ENCODE data around the gene GLYATL3. TPM values are rescaled to one million over a fixed set of nuclear protein-coding genes. Genes with fewer than 3 reads are reported as not detected.

Gene GLYATL3
- total and polyA plus RNA-seq, 2 of the 4 experiments (the other 2 are of a cell fraction) = not detected

DNA sequence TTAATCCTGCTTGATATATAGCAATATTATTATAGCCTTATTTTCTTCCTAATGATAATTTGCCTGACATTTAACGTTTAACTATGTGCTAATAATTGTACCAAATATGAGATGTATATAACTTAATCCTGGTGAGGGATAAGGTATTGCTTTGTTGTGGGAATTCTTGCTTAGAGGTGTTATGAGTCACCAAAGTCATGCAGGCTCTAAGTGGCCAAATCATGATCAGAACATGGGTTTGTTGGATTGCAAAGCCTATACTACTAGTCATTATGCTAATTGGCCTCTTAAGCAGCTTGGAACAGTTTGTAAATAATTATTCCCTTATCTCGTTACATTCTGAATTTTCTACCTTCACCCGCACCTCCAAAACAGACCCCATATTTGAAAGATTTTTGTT lies 28.8 kb downstream of the GLYATL3 start:
- Histone ChIP-seq H3K4me3 (ENCODE audit: insufficient read depth, low read depth, low read length) (no peak overlapping the region), H3K9me3 (ENCODE audit: control insufficient read depth, insufficient read depth, low read length) (no peaks in the 10 kb centered on the region), H2AK9ac (replicated peaks; ENCODE audit: low read depth, low read length, poor library complexity) (no peak overlapping the region), H3K79me1 (ENCODE audit: low read depth in 1 of 2, low read length in 2 of 2) (no peaks in the 10 kb centered on the region), H3K14ac (replicated peaks; ENCODE audit: low read depth, low read length) (no peak overlapping the region), H3K18ac (ENCODE audit: low read depth, low read length) (no peak overlapping the region), H4K20me1 (ENCODE audit: insufficient read depth, low read length) (no peaks in the 10 kb centered on the region), H4K91ac (ENCODE audit: insufficient read depth, low read depth, low read length) (no peak overlapping the region), H3K27me3 (ENCODE audit: control insufficient read depth, insufficient read depth, low read length) (no peaks in the 10 kb centered on the region), H3K9ac (ENCODE audit: low read depth, low read length) (no peak overlapping the region), H2BK20ac (ENCODE audit: low read depth, low read length) (no peak overlapping the region), H3K56ac (ENCODE audit: extremely low read depth, insufficient read depth, low read length) (no peak overlapping the region), H3K4me2 (ENCODE audit: low read depth, low read length) (no peak overlapping the region), H3K27ac (ENCODE audit: insufficient read depth, low read length) (no peak overlapping the region), H2BK120ac (ENCODE audit: low read depth, low read length) (no peak overlapping the region), H4K8ac (ENCODE audit: low read depth in 2 of 2, low read length in 2 of 2) (no peak overlapping the region), H2AK5ac (ENCODE audit: low read depth, low read length) (no peak overlapping the region), H3K9me1 (ENCODE audit: insufficient read depth, low read length) (no peaks in the 10 kb centered on the region), H2BK15ac (ENCODE audit: low read depth, low read length) (no peak overlapping the region), H4K5ac (ENCODE audit: low read depth, low read length) (no peak overlapping the region), H2BK5ac (ENCODE audit: low read depth, low read length, poor library complexity, severe bottlenecking) (no peak overlapping the region), H2AFZ (replicated peaks; ENCODE audit: low read length, poor library complexity) (no peak overlapping the region), H3K36me3 (ENCODE audit: control insufficient read depth, insufficient read depth, low read length) (no peaks in the 10 kb centered on the region), H3K4ac (ENCODE audit: low read depth, low read length) (no peak overlapping the region), H3K23ac (ENCODE audit: low read depth, low read length) (no peak overlapping the region), H3K4me1 (ENCODE audit: control insufficient read depth, insufficient read depth, low read length) (no peaks in the 10 kb centered on the region)
- TF ChIP-seq, protein P1, sequence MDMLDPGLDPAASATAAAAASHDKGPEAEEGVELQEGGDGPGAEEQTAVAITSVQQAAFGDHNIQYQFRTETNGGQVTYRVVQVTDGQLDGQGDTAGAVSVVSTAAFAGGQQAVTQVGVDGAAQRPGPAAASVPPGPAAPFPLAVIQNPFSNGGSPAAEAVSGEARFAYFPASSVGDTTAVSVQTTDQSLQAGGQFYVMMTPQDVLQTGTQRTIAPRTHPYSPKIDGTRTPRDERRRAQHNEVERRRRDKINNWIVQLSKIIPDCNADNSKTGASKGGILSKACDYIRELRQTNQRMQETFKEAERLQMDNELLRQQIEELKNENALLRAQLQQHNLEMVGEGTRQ (IDR thresholded peaks at IDR 0.05; ENCODE audit: low read depth, low read length) = no peak
- ATAC-seq (ENCODE audit: low read depth) (no peak), DNase-seq (no peak)
- dilution Hi-C loops (cut with HindIII; ENCODE audit: low sequenced_read_pairs, unreplicated experiment) = no loop called here
- no TSS peak for BruUV-seq (replicated peaks)
- no CpG with 5 or more reads among the region's 3 CpGs for WGBS, 2 experiments (ENCODE audit: extremely low coverage in 2 of 2, insufficient read length in 1 of 2)
- POLR2A ChIA-PET (ENCODE audit: unreplicated experiment) = no interaction called here
- intact Hi-C loops (cut with micrococcal nuclease) = no loop called here
- in situ Hi-C loops (cut with MboI; ENCODE audit: low sequenced_read_pairs) = loop anchor here (10.0 to 25.0 kb wide), 2 partner anchors 76 to 309 kb away; no protein-coding TSS in a partner anchor
- CTCF ChIA-PET = no interaction called here

Data from IMR-90 (cell line).